GM21529 (cell line): ENCODE measurements around the gene DNAL1.
"Not testable (repeated sequence)": the region's sequence is repeated elsewhere in the genome, so short reads cannot be mapped to it uniquely, and the experiment has no call there.

Experiments used
- ATAC-seq: cut with Tn5 transposase; IDR thresholded peaks from one replicate; pipeline ENCODE4 v1.9.1; 2021; ENCODE audit not compliant: unreplicated experiment

DNAL1 gene

DNA sequence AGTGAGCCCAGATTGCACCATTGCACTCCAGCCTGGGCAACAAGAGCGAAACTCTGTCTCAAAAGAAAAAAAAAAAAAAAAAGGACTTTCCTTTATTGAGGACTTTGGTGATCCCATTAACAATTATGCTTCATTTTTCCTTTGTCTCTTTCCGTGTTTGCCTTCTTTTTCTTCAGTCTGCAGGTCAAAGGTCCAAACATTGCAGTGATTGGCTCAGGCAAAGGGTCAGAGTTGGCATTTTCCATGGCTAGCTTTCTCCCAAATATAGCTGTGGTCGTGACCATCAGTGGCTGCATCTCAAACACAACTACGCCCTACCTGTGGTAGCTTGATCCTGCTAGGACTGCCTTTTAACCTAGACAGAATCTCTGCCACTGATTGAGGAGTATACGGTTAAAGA is 7.0 kb upstream of the DNAL1 start:
- no peak for ATAC-seq

DNA sequence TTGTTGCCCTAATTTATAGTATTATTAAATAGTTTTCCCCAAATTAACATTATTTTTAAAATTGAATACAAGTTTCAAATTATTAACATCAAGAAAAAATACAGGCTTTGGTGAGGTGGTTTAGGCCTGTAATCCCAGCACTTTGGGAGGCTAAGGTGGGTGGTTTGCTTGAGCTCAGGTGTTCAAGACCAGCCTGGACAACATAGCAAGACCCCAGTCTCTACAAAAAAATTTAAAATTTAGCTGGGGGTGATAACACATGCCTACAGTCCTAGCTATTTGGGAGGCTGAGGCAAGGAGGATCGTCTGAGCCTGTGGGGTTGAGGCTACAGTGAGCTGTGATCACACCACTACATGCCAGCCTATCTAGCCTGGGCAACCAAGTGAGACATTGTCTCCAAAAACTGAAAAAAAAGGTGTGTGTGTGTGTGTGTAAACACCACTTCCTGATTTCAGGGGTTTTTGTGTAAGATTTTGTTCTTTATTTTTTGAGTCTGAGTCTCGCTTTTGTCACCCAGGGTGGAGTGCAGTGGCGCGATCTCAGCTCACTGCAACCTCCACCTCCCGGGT is 3.9 kb upstream of the DNAL1 start:
- ATAC-seq, result no peak

DNA sequence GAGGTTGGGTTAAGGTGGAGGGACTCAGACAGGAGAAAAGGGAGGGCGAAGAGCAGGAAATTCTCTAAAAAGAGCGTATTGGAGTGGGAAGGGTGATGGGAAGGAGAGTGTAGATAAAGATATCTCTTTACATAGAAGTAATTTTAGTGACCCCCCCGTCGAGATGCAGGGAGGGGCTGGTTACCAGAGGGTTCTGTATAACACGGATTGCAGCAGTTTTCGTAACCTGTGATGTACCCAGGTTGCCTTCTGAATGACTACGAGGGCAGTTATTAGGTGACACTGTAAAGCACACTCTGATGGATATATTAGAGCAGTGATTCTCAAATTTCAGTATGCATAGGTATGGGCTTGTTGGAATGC is 443 bp downstream of the DNAL1 start:
- ATAC-seq, result no peak

DNA sequence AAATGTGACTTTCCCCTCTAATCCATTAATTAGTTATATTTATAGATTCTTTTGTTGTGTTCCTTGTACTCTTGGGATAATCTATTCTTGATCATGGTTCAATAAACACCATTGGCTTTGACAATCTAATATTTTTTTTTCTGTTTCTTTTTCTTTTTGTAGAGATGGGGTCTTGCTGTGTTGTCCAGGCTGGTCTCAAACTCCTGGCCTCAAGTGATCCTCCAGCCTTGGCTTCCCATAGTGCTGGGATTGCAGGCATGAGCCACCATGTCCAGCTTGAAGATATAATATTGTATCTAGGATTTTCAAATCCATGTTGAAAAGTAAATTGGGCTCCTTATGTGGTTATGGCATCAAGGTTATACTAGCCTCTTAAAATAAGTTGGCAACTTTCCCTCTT is 6.2 kb downstream of the DNAL1 start:
- no peak for ATAC-seq

DNA sequence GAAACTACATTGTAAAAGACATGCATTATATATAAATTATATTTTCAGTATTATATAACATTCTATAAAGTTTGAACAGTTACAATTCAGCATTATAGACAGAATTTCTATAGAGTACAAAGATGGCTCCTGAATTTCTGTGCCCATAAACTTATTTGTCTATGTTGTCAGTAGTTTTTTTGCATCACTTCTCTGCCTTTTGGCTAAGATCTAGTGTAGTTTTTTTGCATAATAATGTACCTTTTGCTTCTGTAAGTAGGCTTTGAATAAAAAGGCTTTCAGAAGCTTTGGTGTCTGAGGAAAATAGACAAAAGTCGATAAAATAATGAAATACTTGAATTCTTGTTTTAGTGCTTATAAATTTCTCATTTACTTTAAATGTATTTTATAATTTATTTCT is 11.1 kb downstream of the DNAL1 start:
- no peak for ATAC-seq

DNA sequence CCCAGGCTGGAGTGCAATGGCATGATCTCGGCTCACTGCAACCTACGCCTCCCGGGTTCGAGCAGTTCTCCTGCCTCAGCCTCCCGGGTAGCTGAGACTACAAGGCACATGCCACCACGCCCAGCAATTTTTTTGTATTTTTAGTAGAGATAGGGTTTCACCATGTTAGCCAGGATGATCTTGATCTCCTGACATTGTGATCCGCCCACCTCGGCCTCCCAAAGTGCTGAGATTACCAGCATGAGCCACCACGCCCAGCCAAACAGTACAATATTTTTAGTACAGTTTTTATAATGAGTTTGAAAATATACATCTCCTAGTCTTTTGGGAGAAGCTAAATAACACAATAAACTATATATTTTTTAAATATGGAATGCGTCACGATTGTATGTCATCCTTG is 14.4 kb downstream of the DNAL1 start:
- ATAC-seq, result not testable (repeated sequence)

DNA sequence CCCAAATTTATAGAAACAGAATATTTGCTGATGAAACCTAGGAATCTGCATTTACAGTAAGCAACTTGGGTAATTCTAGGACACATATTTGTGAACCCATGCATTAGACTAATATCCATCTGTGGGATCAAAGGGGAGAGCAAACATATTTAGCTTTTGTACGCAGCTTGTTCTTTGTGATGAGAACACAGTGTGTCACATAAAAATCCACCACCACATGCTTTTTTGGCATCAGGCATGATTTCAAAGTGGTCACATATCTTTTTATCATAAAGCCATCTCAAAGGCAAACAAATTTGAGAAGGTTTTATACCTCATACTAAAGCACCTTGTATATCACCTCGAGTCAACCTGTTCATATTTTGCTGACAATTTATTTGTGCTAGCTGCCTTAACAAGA is 15.7 kb downstream of the DNAL1 start:
- ATAC-seq, result no peak

DNA sequence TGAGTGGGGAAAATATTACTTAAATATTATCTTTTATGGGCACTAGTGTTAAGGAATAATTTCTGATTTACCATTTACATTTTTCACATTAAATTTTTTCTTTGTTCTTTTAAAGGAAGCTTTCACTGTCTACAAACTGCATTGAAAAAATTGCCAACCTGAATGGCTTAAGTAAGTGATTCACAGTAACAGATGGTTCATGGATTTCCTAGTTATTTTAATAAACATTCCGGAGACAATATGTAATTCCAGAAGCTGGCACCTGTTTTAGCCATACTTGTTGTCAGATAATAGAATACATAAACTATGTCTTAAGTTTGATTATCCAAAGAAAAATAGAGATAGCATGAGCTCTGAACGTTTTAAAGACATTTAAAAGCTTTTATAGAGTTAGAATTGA is 17.1 kb downstream of the DNAL1 start:
- ATAC-seq, result no peak

DNA sequence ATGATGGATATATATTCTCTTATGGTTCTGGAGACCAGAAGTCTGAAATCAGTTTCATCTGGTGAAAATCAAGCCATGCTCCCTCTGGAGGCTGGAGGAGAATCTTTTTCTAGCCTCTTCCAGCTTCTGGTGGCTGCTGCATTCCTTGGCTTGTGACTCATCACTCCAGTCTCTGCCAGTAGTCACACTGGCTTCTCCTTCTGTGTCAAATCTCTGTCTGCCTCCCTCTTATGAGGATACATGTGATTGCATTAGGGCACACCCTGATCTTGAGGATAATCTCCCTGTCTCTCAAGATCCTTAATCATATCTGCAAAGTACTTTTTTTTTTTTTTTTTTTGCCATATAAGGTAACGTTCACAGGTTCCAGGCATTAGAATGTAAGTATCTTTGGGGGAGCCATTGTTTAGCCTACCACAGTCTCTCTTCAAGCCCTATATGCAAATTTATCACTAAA is 17.7 kb downstream of the DNAL1 start:
- no peak for ATAC-seq

DNA sequence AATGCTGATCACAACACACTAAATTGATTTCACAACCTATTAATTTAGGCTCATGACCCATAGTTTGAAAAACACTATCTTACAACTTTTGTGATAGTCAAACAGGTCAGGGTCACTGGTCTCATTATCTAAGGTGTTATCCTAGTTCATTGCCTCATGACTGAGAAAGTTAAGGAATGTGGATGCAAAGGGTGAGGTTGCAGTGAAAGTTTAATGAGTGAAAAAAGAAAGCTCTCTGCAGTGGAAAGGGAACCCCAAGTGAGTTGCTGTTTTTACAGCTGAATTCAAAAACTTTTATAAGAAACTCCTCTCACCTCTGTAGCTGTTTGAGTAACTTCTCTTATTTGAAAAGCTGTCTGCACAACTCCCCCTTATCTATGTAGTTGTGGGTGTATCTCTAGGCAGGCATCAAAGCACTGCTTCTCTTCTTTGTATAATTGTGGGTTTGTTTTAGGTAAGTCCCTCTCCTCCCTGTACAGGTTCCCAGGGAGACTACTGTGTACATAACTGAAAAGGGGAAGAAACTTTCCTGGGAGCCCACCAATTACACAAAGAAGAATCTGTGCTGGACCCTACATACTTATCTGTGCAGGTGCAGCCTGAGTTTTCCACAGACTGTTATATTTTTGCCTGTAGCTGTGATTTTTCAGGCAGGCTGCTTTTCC is 18.9 kb downstream of the DNAL1 start:
- ATAC-seq, result no peak

DNA sequence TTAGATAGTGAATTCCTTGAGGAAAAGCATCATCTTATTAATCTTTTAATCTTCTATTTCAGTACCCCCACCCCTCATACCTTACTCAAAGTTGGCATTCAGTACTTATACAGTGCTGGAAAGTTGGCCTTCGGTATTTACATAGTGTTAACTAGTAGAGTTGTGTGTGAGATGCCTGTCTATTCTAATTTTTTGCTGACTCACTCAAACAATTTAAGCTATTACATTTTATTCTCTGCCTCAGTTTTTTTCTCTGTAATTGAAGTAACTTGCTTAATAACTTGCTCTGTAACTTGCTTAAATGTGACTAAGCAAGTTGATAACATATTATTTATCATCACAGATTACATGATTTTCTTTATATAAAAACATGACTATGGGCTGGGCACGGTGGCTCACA is 20.3 kb downstream of the DNAL1 start:
- ATAC-seq, result no peak

DNA sequence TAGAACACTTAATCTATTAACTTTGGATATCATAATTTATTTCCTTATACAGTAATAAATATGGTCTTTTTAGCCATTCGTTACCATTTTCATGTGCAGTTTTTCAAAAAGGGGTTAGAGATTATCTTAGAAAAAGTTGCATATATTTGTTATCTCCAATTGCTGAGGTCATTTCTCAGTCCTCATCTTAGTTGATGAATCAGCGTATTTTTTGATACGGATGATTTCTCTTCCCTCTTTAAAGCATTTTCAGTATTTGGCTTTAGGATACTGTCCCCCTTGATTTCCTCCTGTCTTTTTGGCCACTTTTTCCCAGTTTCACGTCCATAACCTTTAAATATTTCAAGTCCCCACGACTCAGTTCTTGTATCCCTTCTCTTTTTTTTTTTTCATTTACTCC is 21.8 kb downstream of the DNAL1 start:
- ATAC-seq, result no peak

DNA sequence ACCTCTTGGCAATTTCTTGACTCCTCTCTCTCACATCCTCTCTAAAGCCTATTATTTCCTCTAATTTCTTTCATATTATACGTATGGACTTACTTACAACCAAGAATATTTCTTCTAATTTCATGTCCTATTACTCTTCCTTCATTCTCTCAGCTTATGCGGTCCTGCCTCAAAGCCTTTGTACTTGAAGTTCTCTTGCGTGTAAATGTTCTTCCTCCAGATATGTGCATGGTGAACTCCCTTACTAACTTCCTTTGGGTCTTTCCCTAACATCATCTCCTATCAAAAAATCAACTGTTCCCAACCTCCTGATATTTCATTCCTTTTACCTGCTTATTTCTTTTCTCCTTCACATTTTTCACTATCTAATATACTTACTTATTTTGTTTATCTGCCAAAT is 23.1 kb downstream of the DNAL1 start:
- no peak for ATAC-seq

DNA sequence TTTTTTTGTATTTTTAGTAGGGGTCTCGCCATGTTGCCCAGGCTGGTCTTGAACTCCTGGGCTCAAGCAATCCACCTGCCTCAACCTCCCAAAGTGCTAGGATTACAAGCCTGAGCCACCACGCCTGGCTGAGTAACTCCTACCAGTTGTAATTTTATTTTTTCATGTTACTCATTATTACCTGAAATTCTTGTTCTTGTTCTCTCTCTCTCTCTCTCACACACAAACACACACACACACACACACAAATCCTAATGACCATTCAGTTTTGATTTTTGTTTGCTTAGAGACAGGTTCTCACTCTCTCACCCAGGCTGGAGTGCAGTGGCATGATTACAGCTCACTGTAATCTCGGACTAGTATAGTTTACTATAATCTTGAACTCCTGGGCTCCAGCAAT is 30.2 kb downstream of the DNAL1 start:
- ATAC-seq, result no peak

DNA sequence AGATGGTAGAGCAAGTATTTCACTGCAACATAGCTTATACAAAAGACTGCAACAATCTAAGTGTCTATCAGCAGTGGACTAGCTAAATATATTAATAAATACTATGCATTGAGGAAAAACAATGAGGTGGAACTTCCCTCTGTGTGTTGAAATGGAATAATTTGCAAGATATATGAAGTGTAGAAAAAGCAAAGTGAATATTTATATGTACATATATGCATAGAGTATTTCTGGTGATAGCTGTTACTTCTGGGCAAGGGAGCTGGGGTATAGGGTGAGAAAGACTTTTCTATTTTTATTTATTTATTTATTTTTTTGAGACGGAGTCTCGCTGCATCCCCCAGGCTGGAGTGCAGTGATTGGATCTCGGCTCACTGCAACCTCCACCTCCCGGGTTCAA is 33.9 kb downstream of the DNAL1 start:
- no peak for ATAC-seq

DNA sequence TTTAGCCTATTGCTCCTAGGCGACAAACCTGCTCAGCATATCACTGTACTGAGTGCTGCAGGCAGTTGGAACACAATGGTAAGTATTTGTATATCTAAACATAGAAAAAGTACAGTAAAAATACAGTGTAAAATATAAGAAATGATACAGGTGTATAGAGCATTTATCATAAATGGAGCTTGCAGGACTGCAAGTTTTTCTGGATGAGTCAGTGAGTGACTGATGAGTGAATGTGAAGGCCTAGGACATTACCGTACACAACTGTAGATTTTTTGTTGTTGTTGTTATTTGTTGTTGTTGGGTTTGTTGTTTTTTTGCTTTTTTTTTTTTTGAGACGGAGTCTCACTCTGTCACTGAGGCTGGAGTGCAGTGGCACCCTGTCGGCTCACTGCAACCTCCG is 36.0 kb downstream of the DNAL1 start:
- ATAC-seq, result no peak

DNA sequence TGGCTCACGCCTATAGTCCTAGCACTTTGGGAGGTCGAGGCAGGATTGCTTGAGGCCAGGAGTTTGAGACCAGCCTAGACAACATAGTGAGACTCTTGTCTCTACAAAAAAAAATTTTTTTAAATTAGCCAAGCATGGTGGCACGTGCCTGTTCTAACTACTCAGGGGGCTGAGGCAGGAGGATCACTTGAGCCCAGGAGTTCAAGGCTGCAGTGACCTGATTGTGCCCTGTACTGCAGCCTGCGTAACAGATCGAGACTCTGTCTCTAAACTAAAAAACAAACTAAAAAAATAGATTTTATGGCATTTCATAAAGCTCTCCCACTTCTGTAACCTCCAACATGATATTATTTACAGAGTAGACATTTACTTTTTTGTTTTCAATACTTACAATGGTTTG is 39.8 kb downstream of the DNAL1 start:
- ATAC-seq, result no peak

DNA sequence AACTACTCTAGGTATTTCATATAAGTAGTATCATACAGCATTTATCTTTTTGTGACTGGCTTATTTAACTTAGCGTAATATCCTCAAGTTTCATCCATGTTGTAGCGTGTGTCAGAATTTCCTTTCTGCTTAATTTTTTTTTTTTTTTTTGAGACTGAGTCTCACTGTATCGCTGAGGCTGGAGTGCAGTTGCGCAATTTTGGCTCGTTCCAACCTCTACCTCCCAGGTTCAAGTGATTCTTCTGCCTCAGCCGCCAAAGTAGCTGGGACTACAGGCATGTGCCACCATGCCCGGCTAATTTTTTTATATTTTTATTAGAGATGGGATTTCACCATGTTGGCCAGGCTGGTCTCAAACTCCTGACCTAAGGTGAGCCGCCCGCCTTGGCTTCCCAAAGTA is 40.5 kb downstream of the DNAL1 start:
- ATAC-seq, result no peak

DNA sequence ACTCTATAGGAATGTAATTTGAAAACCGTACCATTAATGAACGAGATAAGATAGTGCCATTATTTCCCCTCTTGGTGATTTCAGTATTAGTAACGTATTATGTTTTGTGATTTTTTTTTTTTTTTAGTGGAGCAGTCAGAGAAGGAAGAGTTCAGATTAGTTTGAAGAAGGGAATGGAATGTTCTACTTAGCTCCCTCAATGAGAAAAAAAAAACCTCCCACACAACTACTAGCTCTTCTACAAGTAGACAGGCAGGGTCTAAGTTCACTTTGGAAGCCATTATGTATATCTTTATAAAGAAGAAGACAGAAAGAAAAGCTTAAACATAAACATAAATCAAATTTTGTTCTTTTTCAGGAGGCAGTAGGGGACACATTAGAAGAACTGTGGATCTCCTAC is 42.1 kb downstream of the DNAL1 start:
- no peak for ATAC-seq

DNA sequence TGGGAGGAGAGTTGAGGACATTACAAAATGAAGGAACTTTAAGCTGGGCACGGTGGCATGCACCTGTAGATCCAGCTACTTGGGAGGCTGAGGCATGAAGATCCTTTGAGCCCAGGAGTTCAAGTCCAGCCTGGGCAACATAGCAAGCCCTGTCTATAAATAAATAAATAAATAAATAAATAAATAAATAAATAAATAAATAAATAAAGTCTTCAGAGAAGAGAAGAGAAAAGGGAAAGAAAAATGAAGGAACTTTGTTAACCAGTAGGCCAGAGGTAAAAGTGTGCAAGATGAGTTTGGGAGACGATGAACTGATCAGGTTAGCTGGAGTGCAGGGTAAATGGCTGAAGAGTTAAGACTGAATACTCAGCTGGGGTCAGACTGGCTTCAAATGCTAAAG is 49.3 kb downstream of the DNAL1 start:
- ATAC-seq, result no peak

DNA sequence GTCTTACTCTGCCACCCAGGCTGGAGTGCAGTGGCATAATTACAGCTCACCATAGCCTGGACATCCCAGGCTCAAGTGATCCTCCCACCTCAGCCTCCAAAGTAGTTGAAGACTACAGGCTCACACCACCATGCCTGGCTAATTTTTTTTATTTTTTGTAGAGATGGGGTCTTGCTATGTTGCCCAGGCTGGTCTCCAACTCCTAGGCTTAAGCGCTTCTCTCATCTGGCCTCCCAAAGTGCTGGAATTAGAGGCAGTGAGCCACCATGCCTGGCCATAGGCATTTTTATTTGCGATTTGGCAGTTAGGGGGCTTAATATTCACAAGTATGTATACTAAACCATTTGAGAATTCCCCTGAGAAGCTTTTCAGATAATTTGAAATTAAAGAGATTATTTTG is 50.3 kb downstream of the DNAL1 start:
- no peak for ATAC-seq

DNA sequence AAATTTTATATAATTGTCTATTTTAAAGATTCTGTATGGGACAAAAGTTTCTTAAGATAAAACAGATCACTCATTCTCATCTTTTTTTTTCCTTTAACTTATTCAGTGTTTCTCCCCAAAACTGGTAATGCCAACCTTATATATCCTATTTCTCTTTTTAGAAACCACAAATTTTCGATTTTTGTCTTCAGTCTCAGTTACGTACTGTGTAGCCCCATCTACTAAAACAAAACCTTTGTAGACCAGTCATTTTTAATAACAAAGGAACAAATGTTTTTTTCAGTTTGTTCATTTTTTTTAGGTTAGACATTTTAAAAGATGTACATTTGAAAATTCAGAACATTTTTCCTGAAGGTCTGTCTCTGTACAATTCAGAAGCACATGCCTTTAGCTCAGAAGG is 51.2 kb downstream of the DNAL1 start:
- ATAC-seq, result peak; percentile 65
